MCF 10A (cell line): Measurements from ENCODE around the gene CCDC97. TPM values are rescaled to one million over a fixed set of nuclear protein-coding genes. Genes with fewer than 3 reads are reported as not detected.

Experiments used
- BruUV-seq: library from RNA; stranded (reverse); fragments of 400-500 nt; replicated peaks from 2 replicates; lab custom pipeline; 2021; lab: Mats Ljungman, UMichigan
- CTCF ChIA-PET: fragments of 300-600 bp; sonication (Branson Sonifier 250); formaldehyde crosslinking; extraction: SDS; loops from one replicate; lab custom pipeline; 2021; ENCODE audit warnings: antibody characterized with exemption, inconsistent platforms; lab: Yijun Ruan, JAX
- POLR2A ChIA-PET: fragments of 300-600, 350-650 bp; sonication (Branson Sonifier 250); formaldehyde crosslinking; extraction: SDS; loops from one replicate; lab custom pipeline; 2020; ENCODE audit warnings: antibody characterized with exemption, inconsistent platforms; lab: Yijun Ruan, JAX
- DNase-seq: peaks from one replicate; pipeline ENCODE4 v3.0.0-alpha.2; 2018; ENCODE audit not compliant: unreplicated experiment
- H3K27ac Mint-ChIP-seq: one replicate; pipeline ENCODE4 v1.8.0; 2022; ENCODE audit warnings: mild to moderate bottlenecking, low read depth, mixed read lengths; ENCODE audit not compliant: unreplicated experiment
- H3K27me3 Mint-ChIP-seq: one replicate; pipeline ENCODE4 v1.8.0; 2022; ENCODE audit warnings: mixed read lengths; ENCODE audit not compliant: insufficient read depth, unreplicated experiment
- H3K36me3 Mint-ChIP-seq: one replicate; pipeline ENCODE4 v1.8.0; 2022; ENCODE audit warnings: mild to moderate bottlenecking, moderate library complexity, mixed read lengths; ENCODE audit not compliant: insufficient read depth, unreplicated experiment
- H3K4me1 Mint-ChIP-seq: one replicate; pipeline ENCODE4 v1.8.0; 2022; ENCODE audit warnings: mixed read lengths; ENCODE audit not compliant: insufficient read depth, unreplicated experiment
- H3K4me3 Mint-ChIP-seq: one replicate; pipeline ENCODE4 v1.8.0; 2022; ENCODE audit warnings: mild to moderate bottlenecking, moderate library complexity, mixed read lengths; ENCODE audit not compliant: unreplicated experiment
- H3K9me3 Mint-ChIP-seq: one replicate; pipeline ENCODE4 v1.8.0; 2022; ENCODE audit warnings: mixed read lengths; ENCODE audit not compliant: unreplicated experiment
- intact Hi-C: fragments of 100-400 bp; cut with micrococcal nuclease; formaldehyde crosslinking; loops from 2 replicates; pipeline ENCODE4 v1.14.1; 2022
- total RNA-seq: library from RNA; stranded (reverse); gene quantifications from 2 replicates; pipeline ENCODE4 v1.2.3, GENCODE V29; 2022
- TF ChIP-seq, protein P1 (sequence below): fragments of 200-600 bp; IDR thresholded peaks from one replicate; pipeline ENCODE4 v1.8.0; 2022; ENCODE audit warnings: antibody characterized with exemption, mild to moderate bottlenecking; ENCODE audit not compliant: unreplicated experiment

The CCDC97 gene
- total RNA-seq, 1 experiment from 2014 or later: 25.0 TPM

DNA sequence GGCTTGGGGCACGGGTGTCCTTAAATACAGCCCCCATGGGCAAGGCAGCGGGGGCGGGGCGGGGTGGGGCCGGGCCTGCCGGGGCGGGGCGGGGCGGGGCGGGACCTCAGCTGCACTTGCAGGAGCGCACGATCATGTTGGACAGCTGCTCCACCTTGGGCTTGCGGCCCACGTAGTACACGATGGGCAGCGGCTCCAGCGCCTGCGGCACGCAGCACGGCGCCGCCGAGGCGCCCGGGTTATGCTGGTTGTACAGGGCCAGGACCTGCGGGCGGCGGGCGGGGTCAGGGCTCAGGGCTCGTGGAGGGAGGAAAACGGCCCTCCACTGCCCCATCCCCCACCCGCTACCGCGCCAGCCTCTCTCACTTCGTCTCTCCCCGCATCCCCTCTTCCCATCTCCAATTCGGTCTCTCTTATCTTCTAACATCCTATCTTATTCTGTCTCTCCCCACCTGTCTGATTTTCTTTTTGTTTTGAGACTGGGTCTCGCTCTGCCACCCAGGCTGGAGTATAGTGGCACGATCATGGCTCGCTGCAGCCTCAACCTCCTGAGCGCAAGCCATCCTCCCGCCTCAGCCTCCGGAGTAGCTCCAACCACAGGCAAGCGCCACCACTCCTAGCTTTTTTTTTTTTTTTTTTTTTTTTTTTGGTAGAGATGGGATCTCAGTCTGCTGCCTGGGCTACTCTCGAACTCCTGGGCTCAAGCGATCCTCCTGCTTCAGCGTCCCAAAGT lies 21.1 kb downstream of the CCDC97 start:
- POLR2A ChIA-PET: no interaction called here
- H3K27ac Mint-ChIP-seq: no peak overlapping the region
- no TSS peak for BruUV-seq
- no peaks in the 10 kb centered on the region for H3K9me3 Mint-ChIP-seq
- TF ChIP-seq, protein P1, sequence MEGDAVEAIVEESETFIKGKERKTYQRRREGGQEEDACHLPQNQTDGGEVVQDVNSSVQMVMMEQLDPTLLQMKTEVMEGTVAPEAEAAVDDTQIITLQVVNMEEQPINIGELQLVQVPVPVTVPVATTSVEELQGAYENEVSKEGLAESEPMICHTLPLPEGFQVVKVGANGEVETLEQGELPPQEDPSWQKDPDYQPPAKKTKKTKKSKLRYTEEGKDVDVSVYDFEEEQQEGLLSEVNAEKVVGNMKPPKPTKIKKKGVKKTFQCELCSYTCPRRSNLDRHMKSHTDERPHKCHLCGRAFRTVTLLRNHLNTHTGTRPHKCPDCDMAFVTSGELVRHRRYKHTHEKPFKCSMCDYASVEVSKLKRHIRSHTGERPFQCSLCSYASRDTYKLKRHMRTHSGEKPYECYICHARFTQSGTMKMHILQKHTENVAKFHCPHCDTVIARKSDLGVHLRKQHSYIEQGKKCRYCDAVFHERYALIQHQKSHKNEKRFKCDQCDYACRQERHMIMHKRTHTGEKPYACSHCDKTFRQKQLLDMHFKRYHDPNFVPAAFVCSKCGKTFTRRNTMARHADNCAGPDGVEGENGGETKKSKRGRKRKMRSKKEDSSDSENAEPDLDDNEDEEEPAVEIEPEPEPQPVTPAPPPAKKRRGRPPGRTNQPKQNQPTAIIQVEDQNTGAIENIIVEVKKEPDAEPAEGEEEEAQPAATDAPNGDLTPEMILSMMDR: no peak
- DNase-seq: no peak
- H3K27me3 Mint-ChIP-seq: no peaks in the 10 kb centered on the region
- H3K4me1 Mint-ChIP-seq: peaks cover 31% of the 10 kb centered on the region
- peaks cover 22% of the 10 kb centered on the region for H3K36me3 Mint-ChIP-seq
- intact Hi-C loops: no loop called here
- CTCF ChIA-PET: interaction anchor here (0.7 kb wide), 1 partner anchor 288 kb away, joined by 3 read pairs; no protein-coding TSS in a partner anchor
- H3K4me3 Mint-ChIP-seq: no peak overlapping the region

DNA sequence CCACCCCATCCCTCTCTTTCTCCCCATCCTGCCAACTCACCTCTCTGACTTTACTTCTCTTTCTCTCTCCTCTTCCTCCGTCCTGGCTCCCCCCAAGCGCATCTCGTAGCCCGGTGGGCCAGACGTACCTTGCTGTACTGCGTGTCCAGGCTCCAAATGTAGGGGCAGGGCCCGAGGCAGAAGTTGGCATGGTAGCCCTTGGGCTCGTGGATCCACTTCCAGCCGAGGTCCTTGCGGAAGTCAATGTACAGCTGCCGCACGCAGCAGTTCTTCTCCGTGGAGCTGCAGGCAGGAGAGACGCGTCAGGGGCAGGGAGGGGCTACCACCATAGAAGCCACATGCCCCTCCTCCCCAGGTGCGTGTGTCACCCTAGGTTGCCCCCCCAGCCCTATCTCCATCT lies 22.0 kb downstream of the CCDC97 start:
- no peak for DNase-seq
- Mint-ChIP-seq H3K9me3 (no peaks in the 10 kb centered on the region), H3K27me3 (no peaks in the 10 kb centered on the region), H3K27ac (no peak overlapping the region), H3K4me3 (no peak overlapping the region), H3K36me3 (peaks cover 24% of the 10 kb centered on the region), H3K4me1 (peaks cover 22% of the 10 kb centered on the region)
- ChIA-PET CTCF (interaction anchor here (0.5 to 0.7 kb wide), 3 partner anchors 34 to 311 kb away, joined by 3 read pairs; no protein-coding TSS in a partner anchor), POLR2A (no interaction called here)
- TF ChIP-seq, protein P1: no peak
- intact Hi-C loops: no loop called here
- BruUV-seq: no TSS peak

DNA sequence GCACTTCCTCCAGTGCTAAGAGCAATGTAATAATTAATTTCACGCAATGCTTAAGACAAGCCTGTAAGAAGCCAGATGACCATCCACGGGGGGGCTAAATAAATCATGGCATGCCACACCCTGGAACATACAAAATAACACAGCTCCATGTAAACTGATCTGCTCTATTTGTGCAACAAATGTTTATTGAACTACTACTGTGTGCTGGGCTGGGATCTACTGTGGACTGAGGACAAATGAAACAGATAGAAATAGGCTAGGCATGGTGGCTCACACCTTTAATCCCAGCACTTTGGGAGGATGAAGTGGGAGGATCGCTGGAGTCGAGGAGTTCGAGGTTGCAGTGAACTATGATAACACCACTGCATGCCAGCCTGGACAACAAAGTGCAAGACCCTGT lies 22.5 kb downstream of the CCDC97 start:
- ChIA-PET CTCF (interaction anchor here (0.5 kb wide), 1 partner anchor 34 kb away, joined by 3 read pairs; no protein-coding TSS in a partner anchor), POLR2A (no interaction called here)
- Mint-ChIP-seq H3K4me1 (peaks cover 19% of the 10 kb centered on the region), H3K9me3 (no peaks in the 10 kb centered on the region), H3K4me3 (no peak overlapping the region), H3K36me3 (peaks cover 28% of the 10 kb centered on the region), H3K27me3 (no peaks in the 10 kb centered on the region), H3K27ac (no peak overlapping the region)
- no TSS peak for BruUV-seq
- intact Hi-C loops: no loop called here
- TF ChIP-seq, protein P1: no peak
- no peak for DNase-seq

DNA sequence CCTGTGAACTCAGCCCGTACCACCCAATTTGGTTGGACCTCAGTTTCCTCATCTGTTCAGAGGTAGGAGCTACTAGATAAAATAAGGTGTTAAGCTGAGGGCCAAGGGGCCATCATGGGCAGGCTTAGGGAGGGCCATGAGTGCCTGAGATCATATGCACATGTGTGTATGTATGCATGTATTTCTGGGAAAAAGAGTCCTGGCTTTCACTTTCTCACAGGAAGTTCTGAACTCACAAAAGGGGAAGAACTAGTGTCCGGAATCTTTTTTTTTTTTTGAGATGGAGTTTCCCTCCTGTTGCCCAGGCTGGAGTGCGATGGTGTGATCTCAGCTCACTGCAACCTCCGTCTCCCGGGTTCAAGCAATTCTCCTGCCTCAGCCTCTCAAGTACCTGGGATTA lies 24.8 kb downstream of the CCDC97 start:
- Mint-ChIP-seq H3K27me3 (no peaks in the 10 kb centered on the region), H3K4me1 (peaks cover 6% of the 10 kb centered on the region), H3K36me3 (peaks cover 42% of the 10 kb centered on the region), H3K9me3 (no peaks in the 10 kb centered on the region), H3K4me3 (no peak overlapping the region), H3K27ac (no peak overlapping the region)
- ChIA-PET POLR2A (no interaction called here), CTCF (interaction anchor here (0.7 to 0.9 kb wide), 2 partner anchors 13 to 593 kb away, joined by 3 to 4 read pairs; partner anchors contain the start of gene ERFL)
- intact Hi-C loops: no loop called here
- no peak for DNase-seq
- TF ChIP-seq, protein P1: no peak
- BruUV-seq: no TSS peak
